T-helper 2 cell treated with Interferon-gamma antibody and Interleukin-4, amounts not matched to agents 100 ng/mL and 5 ng/mL, for 36 hours (primary cell): ENCODE results near the gene CALCOCO1. TPM values are rescaled to one million over a fixed set of nuclear protein-coding genes. Genes with fewer than 3 reads are reported as not detected.

Experiments used
- intact Hi-C: fragments of 100-400 bp; cut with micrococcal nuclease; formaldehyde crosslinking; loops from one replicate; pipeline ENCODE4 v1.15.1; 2023
- total RNA-seq: library from RNA; stranded (reverse); gene quantifications from 2 replicates; pipeline ENCODE4 v1.2.3, GENCODE V29; 2022

CALCOCO1 gene
- total RNA-seq, 1 donor from 2014 or later = 45.5 TPM

DNA sequence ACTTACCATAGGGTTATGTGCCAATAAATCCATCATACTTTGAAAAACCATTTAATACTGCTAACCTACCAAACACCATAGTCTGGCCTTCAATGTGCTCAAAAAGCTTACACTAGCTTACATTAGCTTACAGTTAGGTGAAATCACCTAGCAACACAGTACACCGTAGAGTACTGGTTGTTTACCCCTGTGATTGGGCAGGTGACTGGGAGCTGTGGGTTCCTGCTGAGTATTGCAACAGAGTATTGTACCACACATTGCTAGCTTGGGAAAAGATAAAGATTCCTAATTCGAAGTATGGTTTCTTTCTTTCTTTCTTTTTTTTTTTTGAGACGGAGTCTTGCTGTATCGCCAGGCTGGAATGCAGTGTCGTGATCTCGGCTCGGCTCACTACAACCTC, 56.9 kb downstream of the CALCOCO1 start:
- intact Hi-C loops = loop anchor here (10.0 kb wide), 1 partner anchor 346 kb away; the partner anchor contains the start of gene AAAS

DNA sequence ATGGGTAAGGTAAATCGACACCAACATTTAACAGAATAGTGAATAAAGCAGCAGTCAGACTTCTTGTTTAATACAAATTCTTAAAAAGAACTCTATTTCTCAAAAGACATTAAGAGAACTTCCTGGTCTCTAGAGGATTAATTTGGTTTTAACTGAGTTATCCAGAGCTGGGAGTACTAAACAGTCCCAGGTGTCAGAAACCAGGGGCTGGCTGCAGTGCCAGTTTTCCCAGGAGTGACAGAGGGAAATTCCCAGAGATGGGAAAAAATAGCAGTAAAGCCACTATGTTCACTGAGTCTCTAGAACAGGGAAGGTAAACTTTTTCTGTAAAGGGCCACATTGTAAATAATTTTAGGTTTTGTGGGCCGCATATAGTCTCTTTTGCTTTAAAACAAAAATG, 60.2 kb downstream of the CALCOCO1 start:
- intact Hi-C loops = no loop called here

DNA sequence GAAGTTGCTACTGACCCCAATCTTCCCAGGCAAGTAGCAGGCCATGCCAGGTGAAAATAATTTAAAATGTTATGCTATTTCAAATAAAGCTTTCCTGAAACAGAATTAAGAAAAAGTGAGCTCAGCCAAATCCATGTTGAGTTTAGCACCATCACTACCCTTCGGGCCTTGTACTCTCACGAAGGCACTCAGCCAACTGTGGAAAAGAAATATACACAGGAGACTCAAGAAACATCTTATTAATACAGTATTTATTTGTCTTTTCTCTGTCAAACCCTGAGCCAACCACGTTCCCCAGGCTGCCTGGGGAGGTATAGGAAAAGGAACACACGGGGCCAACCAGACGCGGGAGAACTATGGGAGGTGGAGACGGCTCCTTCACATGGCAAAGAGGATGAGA, 62.3 kb downstream of the CALCOCO1 start:
- intact Hi-C loops = no loop called here

DNA sequence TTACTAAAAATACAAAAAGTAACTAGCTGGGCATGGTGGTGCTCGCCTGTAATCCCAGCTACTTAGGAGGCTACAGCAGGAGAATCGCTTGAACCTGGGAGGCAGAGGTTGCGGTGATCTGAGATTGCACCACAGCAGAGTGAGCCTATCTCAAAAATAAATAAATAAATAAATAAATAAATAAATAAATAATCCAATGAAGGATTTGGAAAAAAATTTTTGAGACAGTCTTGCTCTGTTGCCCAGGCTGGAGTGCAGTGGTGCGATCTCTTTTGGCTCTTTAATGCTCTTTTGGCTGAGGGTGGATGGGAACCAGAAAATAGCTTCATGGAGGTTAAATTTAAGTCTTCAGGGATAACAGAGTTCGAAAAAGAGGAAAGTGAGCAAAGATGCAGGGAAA, 63.1 kb downstream of the CALCOCO1 start:
- intact Hi-C loops = no loop called here

DNA sequence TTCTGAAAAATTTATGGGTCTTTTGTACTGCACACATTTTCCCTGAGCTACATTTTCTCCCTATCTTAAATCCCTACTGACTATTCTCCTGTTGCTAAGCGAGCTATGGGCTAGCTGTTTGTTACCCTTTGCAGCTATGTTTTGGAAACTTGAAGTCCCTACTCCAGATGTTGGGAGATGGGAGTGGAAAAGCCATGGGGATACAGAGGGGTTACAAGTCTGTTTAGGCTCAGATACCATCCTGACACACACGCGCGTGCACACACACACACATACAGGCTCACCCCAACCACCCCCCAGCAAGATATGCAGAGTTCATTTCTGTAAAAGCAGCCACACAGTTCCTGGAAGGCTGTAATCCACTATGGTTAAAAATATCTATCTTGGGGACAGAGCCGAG, 67.2 kb downstream of the CALCOCO1 start:
- intact Hi-C loops = no loop called here

DNA sequence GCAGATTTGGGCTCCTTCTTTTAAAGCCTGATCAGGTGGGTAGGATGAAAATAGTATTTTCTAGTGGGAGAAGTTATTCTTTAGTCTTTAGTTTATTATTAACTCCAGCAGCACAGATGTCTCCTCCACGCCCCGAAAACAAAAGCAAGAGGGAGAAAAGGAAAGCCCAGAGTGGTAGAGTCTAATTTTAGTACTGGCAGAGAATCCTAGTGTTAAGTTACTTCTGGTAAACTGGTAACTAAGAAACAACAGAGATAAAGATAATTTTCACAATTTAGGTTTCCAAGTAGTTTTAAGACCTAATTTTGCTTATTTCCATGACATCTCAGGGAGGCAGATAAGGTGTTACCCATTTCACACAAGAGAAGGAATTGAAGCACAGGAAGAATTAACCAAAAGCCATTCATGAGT, 67.7 kb downstream of the CALCOCO1 start:
- intact Hi-C loops = no loop called here

DNA sequence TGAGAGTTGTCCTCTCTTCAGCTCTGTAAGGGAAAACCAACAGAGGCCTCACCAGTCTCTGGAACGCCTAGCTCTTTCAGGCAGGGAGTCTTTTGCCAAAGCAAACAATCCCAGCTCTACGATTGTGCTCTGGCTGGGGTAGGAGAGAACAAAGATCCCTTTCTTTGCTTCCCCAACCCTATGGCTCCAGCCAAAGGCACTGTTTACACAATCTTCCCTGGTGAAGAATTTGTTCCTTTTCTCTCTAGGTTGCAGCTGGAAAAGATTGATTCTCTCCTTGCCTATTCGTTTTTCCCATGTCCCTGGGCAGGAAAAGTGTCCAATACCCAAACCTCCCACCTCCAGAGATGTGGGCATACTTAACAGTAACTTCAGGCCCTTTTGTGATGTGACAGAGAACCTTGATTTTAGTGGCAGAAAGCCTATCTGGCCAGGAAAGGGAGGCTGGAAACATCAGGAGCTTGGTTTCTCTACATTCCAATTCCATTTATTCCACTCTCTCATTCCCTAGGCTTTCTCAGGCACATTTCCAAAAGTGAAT, 68.2 kb downstream of the CALCOCO1 start:
- intact Hi-C loops = no loop called here

Other genes starting within 250 kb of the CALCOCO1 start
- 20.4 and 25.0 TPM in 2 replicates for gene MAP3K12, start 228.0 kb downstream of the CALCOCO1 start, total RNA-seq
- gene TARBP2, start 226.2 kb downstream of the CALCOCO1 start, total RNA-seq = 41.2 and 43.8 TPM in 2 replicates
- not detected in 2 replicates for gene NPFF, start 220.0 kb downstream of the CALCOCO1 start, total RNA-seq
- gene ATF7, start 101.1 kb downstream of the CALCOCO1 start, total RNA-seq = 30.7 and 35.5 TPM in 2 replicates
- 343 and 345 TPM in 2 replicates for gene ATP5MC2, start 51.4 kb downstream of the CALCOCO1 start, total RNA-seq
- not detected in 2 replicates for gene CISTR, start 24.5 kb upstream of the CALCOCO1 start, total RNA-seq
- not detected in 2 replicates for gene HOXC13, start 211.4 kb upstream of the CALCOCO1 start, total RNA-seq
- gene HOXC12, start 227.5 kb upstream of the CALCOCO1 start, total RNA-seq = not detected in 2 replicates
- not detected in 2 replicates for gene HOXC11, start 245.7 kb upstream of the CALCOCO1 start, total RNA-seq
- gene HOTAIR, start 247.5 kb upstream of the CALCOCO1 start, total RNA-seq = not detected in 2 replicates